IMR-90 (cell line): ENCODE results near the gene C16orf74. TPM values are rescaled to one million over a fixed set of nuclear protein-coding genes. Genes with fewer than 3 reads are reported as not detected.

ENCODE experiments used
- ATAC-seq: fragments of 200-7000 bp; cut with Tn5 transposase; 2 replicates; pipeline ENCODE4 v1.9.1; 2020; ENCODE audit warnings: low read depth, mild to moderate bottlenecking, moderate library complexity
- BruUV-seq: library from RNA; stranded (reverse); fragments of 400-500 nt; replicated peaks from 2 replicates; lab custom pipeline; 2021; lab: Mats Ljungman, UMichigan
- CTCF ChIA-PET: fragments of 300-600 bp; formaldehyde crosslinking; extraction: SDS; loops from one replicate; lab custom pipeline; 2021; ENCODE audit warnings: antibody characterized with exemption; lab: Yijun Ruan, JAX
- POLR2A ChIA-PET: fragments of 300-600 bp; sonication (Branson Sonifier 250); formaldehyde crosslinking; loops from one replicate; lab custom pipeline; 2022; ENCODE audit warnings: antibody characterized with exemption; ENCODE audit not compliant: unreplicated experiment; lab: Charles Lee
- DNase-seq: peaks from one replicate; pipeline ENCODE4 v3.0.0; 2013
- H2AFZ ChIP-seq: replicated peaks from 2 replicates; pipeline ENCODE3; 2013; ENCODE audit warnings: low read length, mild to moderate bottlenecking; ENCODE audit not compliant: poor library complexity
- H2AK5ac ChIP-seq: 2 replicates; pipeline ENCODE4 v1.6.1; 2013; ENCODE audit warnings: low read depth, low read length, inconsistent platforms
- H2AK9ac ChIP-seq: replicated peaks from 2 replicates; pipeline ENCODE3; 2013; ENCODE audit warnings: mild to moderate bottlenecking, low read depth, low read length, moderate library complexity; ENCODE audit not compliant: poor library complexity
- H2BK120ac ChIP-seq: 2 replicates; pipeline ENCODE4 v1.6.1; 2013; ENCODE audit warnings: low read depth, low read length, inconsistent platforms
- H2BK15ac ChIP-seq: 3 replicates; pipeline ENCODE4 v1.6.1; 2013; ENCODE audit warnings: low read depth, low read length, inconsistent platforms
- H2BK20ac ChIP-seq: 2 replicates; pipeline ENCODE4 v1.6.1; 2013; ENCODE audit warnings: low read depth, mild to moderate bottlenecking, inconsistent platforms, low read length, moderate library complexity
- H2BK5ac ChIP-seq: 2 replicates; pipeline ENCODE4 v1.6.1; 2013; ENCODE audit warnings: mild to moderate bottlenecking, low read depth, low read length, inconsistent platforms; ENCODE audit not compliant: poor library complexity, severe bottlenecking
- H3K14ac ChIP-seq: replicated peaks from 2 replicates; pipeline ENCODE4 v1.6.1; 2013; ENCODE audit warnings: low read depth, low read length, inconsistent platforms
- H3K18ac ChIP-seq: 2 replicates; pipeline ENCODE4 v1.6.1; 2013; ENCODE audit warnings: low read depth, low read length, control low read depth
- H3K23ac ChIP-seq: 2 replicates; pipeline ENCODE4 v1.6.1; 2013; ENCODE audit warnings: low read depth, low read length, inconsistent platforms
- H3K27ac ChIP-seq: 2 replicates; pipeline ENCODE4 v1.5.1; 2013; ENCODE audit warnings: mild to moderate bottlenecking, control low read depth, low read length; ENCODE audit not compliant: insufficient read depth
- H3K27me3 ChIP-seq: 2 replicates; pipeline ENCODE4 v1.6.1; 2013; ENCODE audit warnings: low read length; ENCODE audit not compliant: control insufficient read depth, insufficient read depth
- H3K36me3 ChIP-seq: 2 replicates; pipeline ENCODE4 v1.6.1; 2013; ENCODE audit warnings: low read length, mixed read lengths; ENCODE audit not compliant: control insufficient read depth, insufficient read depth
- H3K4ac ChIP-seq: 2 replicates; pipeline ENCODE4 v1.6.1; 2013; ENCODE audit warnings: low read depth, low read length, inconsistent platforms
- H3K4me1 ChIP-seq: 2 replicates; pipeline ENCODE4 v1.6.1; 2013; ENCODE audit warnings: low read length, mixed read lengths; ENCODE audit not compliant: control insufficient read depth, insufficient read depth
- H3K4me2 ChIP-seq: 2 replicates; pipeline ENCODE4 v1.6.1; 2013; ENCODE audit warnings: low read depth, mild to moderate bottlenecking, control low read depth, low read length, moderate library complexity
- H3K4me3 ChIP-seq: 2 replicates; pipeline ENCODE4 v1.5.1; 2013; ENCODE audit warnings: low read depth, mild to moderate bottlenecking, control low read depth, low read length, moderate library complexity; ENCODE audit not compliant: insufficient read depth
- H3K56ac ChIP-seq: 2 replicates; pipeline ENCODE4 v1.6.1; 2013; ENCODE audit warnings: low read length, inconsistent platforms; ENCODE audit not compliant: insufficient read depth; ENCODE audit errors: extremely low read depth
- H3K79me1 ChIP-seq, 2 experiments: 2 replicates each; pipeline ENCODE4 v1.6.1; 2013; ENCODE audit warnings: low read length in 2 of 2, inconsistent platforms in 1 of 2, low read depth in 1 of 2
- H3K9ac ChIP-seq: 2 replicates; pipeline ENCODE4 v1.6.1; 2013; ENCODE audit warnings: low read depth, low read length, control low read depth
- H3K9me1 ChIP-seq: 2 replicates; pipeline ENCODE4 v1.6.1; 2013; ENCODE audit warnings: low read length, inconsistent platforms; ENCODE audit not compliant: insufficient read depth
- H3K9me3 ChIP-seq: 2 replicates; pipeline ENCODE4 v1.6.1; 2013; ENCODE audit warnings: low read length; ENCODE audit not compliant: control insufficient read depth, insufficient read depth
- H4K20me1 ChIP-seq: 2 replicates; pipeline ENCODE4 v1.6.1; 2013; ENCODE audit warnings: low read length, inconsistent platforms; ENCODE audit not compliant: insufficient read depth
- H4K5ac ChIP-seq: 2 replicates; pipeline ENCODE4 v1.6.1; 2013; ENCODE audit warnings: mild to moderate bottlenecking, low read depth, low read length, control low read depth
- H4K8ac ChIP-seq, 2 experiments: 2 replicates each; pipeline ENCODE4 v1.6.1; 2013; ENCODE audit warnings: low read depth in 2 of 2, low read length in 2 of 2, control low read depth in 1 of 2, inconsistent platforms in 1 of 2
- H4K91ac ChIP-seq: 2 replicates; pipeline ENCODE4 v1.6.1; 2013; ENCODE audit warnings: low read depth, low read length, inconsistent platforms; ENCODE audit not compliant: insufficient read depth
- ELK1 ChIP-seq: fragments of 150-350 bp; IDR thresholded peaks from 2 replicates; pipeline ENCODE4 v1.6.1; 2016; ENCODE audit warnings: low read depth, mild to moderate bottlenecking, low read length, moderate library complexity, borderline replicate concordance
- MXI1 ChIP-seq: IDR thresholded peaks from 2 replicates; pipeline ENCODE4 v1.6.1; 2012; ENCODE audit warnings: low read depth, mild to moderate bottlenecking, low read length, moderate library complexity, borderline replicate concordance
- NFE2L2 ChIP-seq: fragments of 150-350 bp; IDR thresholded peaks from 2 replicates; pipeline ENCODE4 v1.6.1; 2016; ENCODE audit warnings: low read depth, mild to moderate bottlenecking, low read length
- RCOR1 ChIP-seq: IDR thresholded peaks from 2 replicates; pipeline ENCODE4 v1.6.1; 2012; ENCODE audit warnings: mild to moderate bottlenecking, low read length, improper control_type of control experiment; ENCODE audit not compliant: insufficient replicate concordance
- SMC3 ChIP-seq: fragments of 150-350 bp; IDR thresholded peaks from 2 replicates; pipeline ENCODE4 v1.6.1; 2016; ENCODE audit warnings: low read depth, mild to moderate bottlenecking, antibody characterized with exemption, low read length, moderate library complexity
- USF2 ChIP-seq: fragments of 150-350 bp; IDR thresholded peaks from 2 replicates; pipeline ENCODE4 v1.6.1; 2017; ENCODE audit warnings: mild to moderate bottlenecking, antibody characterized with exemption, low read length, low read depth
- WGBS, 2 experiments: methylation state at CpG; one replicate each; pipeline versions ENCODE4 v1.1.5 to v1.1.7; 2013; ENCODE audit warnings: missing lambda C conversion rate in 2 of 2; ENCODE audit not compliant: insufficient read length in 1 of 2; ENCODE audit errors: extremely low coverage in 2 of 2; 5-methylcytosine and 5-hydroxymethylcytosine counted together
- dilution Hi-C: fragments of 300-500 bp; cut with HindIII; formaldehyde crosslinking; loops from one replicate; pipeline ENCODE4 v1.14.3; 2018; ENCODE audit warnings: low sequenced_read_pairs; ENCODE audit not compliant: unreplicated experiment
- in situ Hi-C: fragments of 300-500 bp; cut with MboI; formaldehyde crosslinking; loops from 3 replicates; pipeline ENCODE4 v1.14.3; 2019; ENCODE audit warnings: low sequenced_read_pairs, inconsistent platforms, mixed read lengths
- intact Hi-C: fragments of 100-400 bp; cut with micrococcal nuclease; formaldehyde crosslinking; loops from 2 replicates; pipeline ENCODE4 v1.10.0; 2022
- polyA plus RNA-seq, 3 experiments: library from polyadenylated mRNA; depleted of rRNA; stranded (reverse); fragments of >200 nt; gene quantifications; 2 replicates each; pipeline ENCODE4 v1.2.3, GENCODE V29; 2012; ENCODE audit warnings: low replicate concordance in 1 of 3
- total RNA-seq: library from RNA; depleted of rRNA; stranded (reverse); fragments of >200 nt; gene quantifications from 2 replicates; pipeline ENCODE4 v1.2.3, GENCODE V29; 2012

The C16orf74 gene
- total and polyA plus RNA-seq, 2 of the 4 experiments (the other 2 are of a cell fraction), result 4.5 to 12.2 TPM

GRCh38 chr16:85780281-85780680 is 29.4 kb upstream of the C16orf74 start:
- dilution Hi-C loops, result no loop called here
- intact Hi-C loops, result no loop called here
- H3K18ac ChIP-seq, result no peak overlapping the region
- no peak overlapping the region; the same call in 1 of the 2 replicates for H3K23ac ChIP-seq
- H3K79me1 ChIP-seq, result peaks cover 32 to 51% of the 10 kb centered on the region in 2 experiments
- peaks cover 35% of the 10 kb centered on the region for H3K36me3 ChIP-seq
- no peak overlapping the region for H3K9ac ChIP-seq
- in situ Hi-C loops, result no loop called here
- no peak overlapping the region for H4K91ac ChIP-seq
- no TSS peak for BruUV-seq
- H2BK120ac ChIP-seq, result no peak overlapping the region
- H4K5ac ChIP-seq, result no peak overlapping the region
- no peak overlapping the region for H2BK20ac ChIP-seq
- H2AFZ ChIP-seq, result no peak overlapping the region
- no peaks in the 10 kb centered on the region for H3K9me1 ChIP-seq
- no peak overlapping the region for H3K27ac ChIP-seq
- peaks cover 42% of the 10 kb centered on the region for H4K20me1 ChIP-seq
- no peak overlapping the region for H3K4me2 ChIP-seq
- H2AK5ac ChIP-seq, result no peak overlapping the region
- peaks cover 8% of the 10 kb centered on the region for H3K4me1 ChIP-seq
- no peak overlapping the region for H3K4ac ChIP-seq
- H4K8ac ChIP-seq, result no peak overlapping the region
- H2BK15ac ChIP-seq, result no peak overlapping the region
- H3K9me3 ChIP-seq, result no peaks in the 10 kb centered on the region
- no peaks in the 10 kb centered on the region for H3K27me3 ChIP-seq
- no peak overlapping the region for H2BK5ac ChIP-seq
- H3K4me3 ChIP-seq, result no peak overlapping the region
- TF ChIP-seq MXI1 (no peak), SMC3 (no peak), ELK1 (no peak), RCOR1 (no peak), USF2 (no peak), NFE2L2 (no peak)
- H3K56ac ChIP-seq, result no peak overlapping the region
- no peak overlapping the region for H2AK9ac ChIP-seq
- POLR2A ChIA-PET, result no interaction called here
- H3K14ac ChIP-seq, result no peak overlapping the region
- CTCF ChIA-PET, result no interaction called here
- 93% methylated on average over 26 of the region's 26 CpGs; no CpG with 5 or more reads in 1 of the 2 experiments for WGBS, 2 experiments
- DNase-seq (no peak), ATAC-seq (no peak)
